Measurements from ENCODE around the gene PDS5A. TPM values are rescaled to one million over a fixed set of nuclear protein-coding genes. Genes with fewer than 3 reads are reported as not detected.
"Not testable (repeated sequence)": the region's sequence is repeated elsewhere in the genome, so short reads cannot be mapped to it uniquely, and the experiment has no call there.

PDS5A gene
- total RNA-seq, 1 donor from 2014 or later, result 52.8 TPM

GRCh38 chr4:39899291-39899690 lies 78.4 kb downstream of the PDS5A start:
- DNase-seq (ENCODE audit: low read depth in 2 of 2), result no peak

GRCh38 chr4:39898015-39898414 lies 79.7 kb downstream of the PDS5A start:
- DNase-seq (ENCODE audit: low read depth in 2 of 2), result no peak

GRCh38 chr4:39893693-39894072 lies 84.0 kb downstream of the PDS5A start:
- DNase-seq (ENCODE audit: low read depth in 2 of 2), result no peak

GRCh38 chr4:39892988-39893692 lies 84.6 kb downstream of the PDS5A start:
- no peak for DNase-seq (ENCODE audit: low read depth in 2 of 2)

GRCh38 chr4:39889226-39889625 lies 88.5 kb downstream of the PDS5A start:
- DNase-seq (ENCODE audit: low read depth in 2 of 2), result no peak

- DNase-seq (ENCODE audit: low read depth in 2 of 2), result no peak
Observed at GRCh38 chr4:39888541-39888940, 89.2 kb downstream of the PDS5A start.

GRCh38 chr4:39883646-39884045 lies 94.1 kb downstream of the PDS5A start:
- no peak for DNase-seq (ENCODE audit: low read depth in 2 of 2)

- no peak for DNase-seq (ENCODE audit: low read depth in 2 of 2)
Observed at GRCh38 chr4:39881789-39882188, 95.9 kb downstream of the PDS5A start.

- DNase-seq (ENCODE audit: low read depth in 2 of 2), result no peak
Observed at GRCh38 chr4:39877971-39878370, 99.7 kb downstream of the PDS5A start.

- DNase-seq (ENCODE audit: low read depth in 2 of 2), result no peak
Observed at GRCh38 chr4:39873823-39874222, 103.9 kb downstream of the PDS5A start.

GRCh38 chr4:39865280-39865679 lies 112.4 kb downstream of the PDS5A start:
- no peak for DNase-seq (ENCODE audit: low read depth in 2 of 2)

- DNase-seq (ENCODE audit: low read depth in 2 of 2), result no peak
Observed at GRCh38 chr4:39864391-39864790, 113.3 kb downstream of the PDS5A start.

- no peak for DNase-seq (ENCODE audit: low read depth in 2 of 2)
Observed at GRCh38 chr4:39860804-39861203, 116.9 kb downstream of the PDS5A start.

- peak in 1 of 2 donors; percentile 61 for DNase-seq (ENCODE audit: low read depth in 2 of 2)
Observed at GRCh38 chr4:39855909-39856512, 121.7 kb downstream of the PDS5A start.

GRCh38 chr4:39852636-39853035 lies 125.1 kb downstream of the PDS5A start:
- DNase-seq (ENCODE audit: low read depth in 2 of 2), result no peak

GRCh38 chr4:39850727-39851126 lies 127.0 kb downstream of the PDS5A start:
- DNase-seq (ENCODE audit: low read depth in 2 of 2), result no peak

GRCh38 chr4:39846705-39847104 lies 131.0 kb downstream of the PDS5A start:
- DNase-seq (ENCODE audit: low read depth in 2 of 2), result no peak

GRCh38 chr4:39846120-39846519 lies 131.6 kb downstream of the PDS5A start:
- DNase-seq (ENCODE audit: low read depth in 2 of 2), result no peak

GRCh38 chr4:39841894-39842293 lies 135.8 kb downstream of the PDS5A start:
- no peak for DNase-seq (ENCODE audit: low read depth in 2 of 2)

GRCh38 chr4:39840516-39840915 lies 137.2 kb downstream of the PDS5A start:
- not testable (repeated sequence) for DNase-seq (ENCODE audit: low read depth in 2 of 2)

- no peak for DNase-seq (ENCODE audit: low read depth in 2 of 2)
Observed at GRCh38 chr4:39840027-39840426, 137.7 kb downstream of the PDS5A start.

GRCh38 chr4:39838431-39838830 lies 139.3 kb downstream of the PDS5A start:
- DNase-seq (ENCODE audit: low read depth in 2 of 2), result not testable (repeated sequence)

- no peak for DNase-seq (ENCODE audit: low read depth in 2 of 2)
Observed at GRCh38 chr4:39834269-39834668, 143.4 kb downstream of the PDS5A start.

Measured in lung microvascular endothelial cell (primary cell).